Astrocyte (in vitro differentiated cells and primary cell): ENCODE results near the gene SOX5. TPM values are rescaled to one million over a fixed set of nuclear protein-coding genes. Genes with fewer than 3 reads are reported as not detected.

Experiments
- DNase-seq: peaks from one replicate; pipeline ENCODE4 v3.0.0-alpha.2; 2010; ENCODE audit warnings: low read depth
- FAIRE-seq: peaks from 2 replicates; lab custom pipeline; 2011; peaks lifted over from hg19 to GRCh38; lab: Jason Lieb, UNC
- H2AFZ ChIP-seq: 2 replicates; pipeline ENCODE4 v1.6.0; 2012; ENCODE audit warnings: low read depth, low read length, inconsistent platforms
- H3K27ac ChIP-seq: 2 replicates; pipeline ENCODE4 v1.5.1; 2011; ENCODE audit warnings: low read depth, low read length, inconsistent platforms
- H3K27me3 ChIP-seq: 2 replicates; pipeline ENCODE4 v1.6.0; 2011; ENCODE audit warnings: low read length, inconsistent platforms; ENCODE audit not compliant: insufficient read depth
- H3K36me3 ChIP-seq: 2 replicates; pipeline ENCODE4 v1.5.1; 2011; ENCODE audit warnings: low read length, inconsistent platforms; ENCODE audit not compliant: insufficient read depth
- H3K4me1 ChIP-seq: 2 replicates; pipeline ENCODE4 v1.5.1; 2011; ENCODE audit warnings: low read length, inconsistent platforms; ENCODE audit not compliant: insufficient read depth
- H3K4me2 ChIP-seq: 2 replicates; pipeline ENCODE4 v1.6.0; 2012; ENCODE audit warnings: low read length, inconsistent platforms
- H3K4me3 ChIP-seq: 2 replicates; pipeline ENCODE4 v1.5.1; 2011; ENCODE audit warnings: low read depth, mild to moderate bottlenecking, low read length, inconsistent platforms; ENCODE audit not compliant: insufficient read depth
- H3K79me2 ChIP-seq: 2 replicates; pipeline ENCODE4 v1.6.0; 2012; ENCODE audit warnings: mild to moderate bottlenecking, low read length, inconsistent platforms; ENCODE audit not compliant: insufficient read depth
- H3K9ac ChIP-seq: 2 replicates; pipeline ENCODE4 v1.6.0; 2012; ENCODE audit warnings: mild to moderate bottlenecking, low read length, inconsistent platforms
- H3K9me3 ChIP-seq: 2 replicates; pipeline ENCODE4 v1.5.1; 2012; ENCODE audit warnings: low read depth, mild to moderate bottlenecking, low read length, inconsistent platforms; ENCODE audit not compliant: insufficient read depth
- H4K20me1 ChIP-seq: 2 replicates; pipeline ENCODE4 v1.6.0; 2012; ENCODE audit warnings: low read length, inconsistent platforms; ENCODE audit not compliant: insufficient read depth
- H3K27ac Mint-ChIP-seq: one replicate; pipeline ENCODE4 v1.8.0; 2021; ENCODE audit warnings: mild to moderate bottlenecking, mixed read lengths; ENCODE audit not compliant: unreplicated experiment
- H3K27me3 Mint-ChIP-seq: one replicate; pipeline ENCODE4 v1.8.0; 2021; ENCODE audit warnings: low read depth, mixed read lengths; ENCODE audit not compliant: unreplicated experiment
- H3K36me3 Mint-ChIP-seq: one replicate; pipeline ENCODE4 v1.8.0; 2021; ENCODE audit warnings: low read depth, mixed read lengths; ENCODE audit not compliant: unreplicated experiment
- H3K4me1 Mint-ChIP-seq: one replicate; pipeline ENCODE4 v1.8.0; 2021; ENCODE audit warnings: low read depth, mixed read lengths; ENCODE audit not compliant: unreplicated experiment
- H3K4me3 Mint-ChIP-seq: one replicate; pipeline ENCODE4 v1.8.0; 2021; ENCODE audit warnings: mild to moderate bottlenecking, moderate library complexity, mixed read lengths; ENCODE audit not compliant: unreplicated experiment
- H3K9me3 Mint-ChIP-seq: one replicate; pipeline ENCODE4 v1.8.0; 2021; ENCODE audit warnings: mild to moderate bottlenecking, mixed read lengths; ENCODE audit not compliant: unreplicated experiment
- CTCF ChIP-seq: IDR thresholded peaks from 2 replicates; pipeline ENCODE4 v1.5.1; 2011; ENCODE audit warnings: low read depth, mild to moderate bottlenecking, inconsistent platforms, low read length, moderate library complexity; ENCODE audit not compliant: insufficient read depth
- EZH2 ChIP-seq: IDR thresholded peaks from 2 replicates; pipeline ENCODE4 v1.6.1; 2012; ENCODE audit warnings: mild to moderate bottlenecking, low read length, inconsistent platforms; ENCODE audit not compliant: insufficient read depth
- total RNA-seq: library from RNA; stranded (reverse); gene quantifications from 2 replicates; pipeline ENCODE4 v1.2.1, GENCODE V29; 2021

Gene SOX5
- total RNA-seq, 1 donor from 2014 or later, result 13.7 TPM

GRCh38 chr12:23550753-23551152 is 398.7 kb downstream of the SOX5 start:
- H3K36me3 Mint-ChIP-seq, result no peaks in the 10 kb centered on the region
- DNase-seq, result no peak
- Histone ChIP-seq H4K20me1 (no peaks in the 10 kb centered on the region), H3K9me3 (no peaks in the 10 kb centered on the region), H3K27ac (no peak overlapping the region), H2AFZ (no peak overlapping the region), H3K9ac (no peak overlapping the region), H3K4me2 (no peak overlapping the region), H3K4me3 (no peak overlapping the region), H3K79me2 (no peaks in the 10 kb centered on the region), H3K36me3 (no peaks in the 10 kb centered on the region), H3K4me1 (no peaks in the 10 kb centered on the region), H3K27me3 (no peaks in the 10 kb centered on the region)
- FAIRE-seq, result no peak
- no peak overlapping the region for H3K4me3 Mint-ChIP-seq
- H3K27me3 Mint-ChIP-seq, result no peaks in the 10 kb centered on the region
- no peaks in the 10 kb centered on the region for H3K9me3 Mint-ChIP-seq
- H3K27ac Mint-ChIP-seq, result no peak overlapping the region
- TF ChIP-seq EZH2 (no peak), CTCF (no peak)
- no peaks in the 10 kb centered on the region for H3K4me1 Mint-ChIP-seq

GRCh38 chr12:23548742-23549141 is 400.7 kb downstream of the SOX5 start:
- no peak overlapping the region for H3K27ac Mint-ChIP-seq
- Histone ChIP-seq H3K9ac (no peak overlapping the region), H3K4me2 (no peak overlapping the region), H3K27me3 (no peaks in the 10 kb centered on the region), H3K27ac (no peak overlapping the region), H3K79me2 (no peaks in the 10 kb centered on the region), H3K9me3 (no peaks in the 10 kb centered on the region), H3K4me1 (no peaks in the 10 kb centered on the region), H3K36me3 (no peaks in the 10 kb centered on the region), H4K20me1 (no peaks in the 10 kb centered on the region), H2AFZ (no peak overlapping the region), H3K4me3 (no peak overlapping the region)
- no peak for TF ChIP-seq CTCF
- no peak for TF ChIP-seq EZH2
- no peaks in the 10 kb centered on the region for H3K9me3 Mint-ChIP-seq
- no peak for FAIRE-seq
- H3K4me1 Mint-ChIP-seq, result no peaks in the 10 kb centered on the region
- H3K4me3 Mint-ChIP-seq, result no peak overlapping the region
- no peaks in the 10 kb centered on the region for H3K27me3 Mint-ChIP-seq
- no peak for DNase-seq
- peaks cover 1% of the 10 kb centered on the region for H3K36me3 Mint-ChIP-seq

DNA sequence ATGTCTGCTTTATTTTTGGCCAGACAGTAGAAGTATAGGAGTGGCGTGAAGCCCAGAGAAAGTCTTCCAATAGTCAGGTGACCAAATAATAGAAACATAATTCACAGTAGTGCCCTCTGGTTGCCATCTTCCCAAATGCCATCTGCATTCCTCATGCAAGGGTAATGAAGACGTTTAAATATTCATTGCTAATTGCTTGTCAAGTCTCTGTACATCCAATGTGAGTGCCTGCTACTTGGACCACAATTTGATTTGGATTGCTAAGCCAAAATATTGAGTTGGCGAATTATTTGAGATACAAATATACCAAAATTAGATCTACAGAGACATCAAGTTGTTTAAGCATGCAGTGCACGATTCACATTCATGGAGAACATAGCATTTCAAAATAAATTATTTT is 402.7 kb downstream of the SOX5 start:
- H3K4me1 ChIP-seq, result no peaks in the 10 kb centered on the region
- no peaks in the 10 kb centered on the region for H3K27me3 ChIP-seq
- H3K4me3 Mint-ChIP-seq, result no peak overlapping the region
- H3K36me3 Mint-ChIP-seq, result peaks cover 1% of the 10 kb centered on the region
- H3K9me3 Mint-ChIP-seq, result no peaks in the 10 kb centered on the region
- no peak overlapping the region for H2AFZ ChIP-seq
- no peak overlapping the region for H3K9ac ChIP-seq
- H3K27ac Mint-ChIP-seq, result no peak overlapping the region
- DNase-seq, result no peak
- H3K27ac ChIP-seq, result no peak overlapping the region
- TF ChIP-seq CTCF (no peak), EZH2 (no peak)
- no peak for FAIRE-seq
- H3K4me3 ChIP-seq, result no peak overlapping the region
- H3K79me2 ChIP-seq, result no peaks in the 10 kb centered on the region
- H3K9me3 ChIP-seq, result no peaks in the 10 kb centered on the region
- H3K4me1 Mint-ChIP-seq, result no peaks in the 10 kb centered on the region
- H3K27me3 Mint-ChIP-seq, result no peaks in the 10 kb centered on the region
- no peaks in the 10 kb centered on the region for H3K36me3 ChIP-seq
- H3K4me2 ChIP-seq, result no peak overlapping the region
- H4K20me1 ChIP-seq, result no peaks in the 10 kb centered on the region
